IPS-NIHi11 (cell line): ENCODE data around the gene COL7A1.

Experiments used
- DNase-seq: peaks from one replicate; pipeline ENCODE4 v3.0.0; 2012; ENCODE audit warnings: mixed read lengths, low spot score

COL7A1 gene

GRCh38 chr3:48595075-48595525 lies at the start of gene COL7A1:
TSS of gene COL7A1 (minus strand) at chr3:48595329. CDS start at chr3:48595159, 170 bp downstream.
- peak; percentile 83 for DNase-seq

GRCh38 chr3:48642605-48643004 lies 47.5 kb upstream of the COL7A1 start:
- DNase-seq, result no peak

GRCh38 chr3:48641396-48641795 lies 46.3 kb upstream of the COL7A1 start:
- DNase-seq, result no peak

GRCh38 chr3:48639944-48640606 lies 44.9 kb upstream of the COL7A1 start:
- DNase-seq, result no peak

GRCh38 chr3:48637305-48637704 lies 42.2 kb upstream of the COL7A1 start:
- DNase-seq, result no peak

- no peak for DNase-seq
Measured at GRCh38 chr3:48636149-48636655, 41.1 kb upstream of the COL7A1 start.

- DNase-seq, result peak; percentile 100
Measured at GRCh38 chr3:48635222-48636021, 40.3 kb upstream of the COL7A1 start, which contains the start of gene SLC26A6. TSS of gene SLC26A6 (minus strand) at chr3:48635461. CDS start at chr3:48635393, 68 bp downstream.

- DNase-seq, result peak; percentile 87
Measured at GRCh38 chr3:48634661-48635221, 39.6 kb upstream of the COL7A1 start.

- DNase-seq, result no peak
Measured at GRCh38 chr3:48633743-48634142, 38.6 kb upstream of the COL7A1 start.

- DNase-seq, result no peak
Measured at GRCh38 chr3:48633256-48633655, 38.1 kb upstream of the COL7A1 start.

GRCh38 chr3:48631516-48632448 lies 36.7 kb upstream of the COL7A1 start:
- DNase-seq, result no peak

- DNase-seq, result no peak
Measured at GRCh38 chr3:48630833-48631232, 35.7 kb upstream of the COL7A1 start.

- no peak for DNase-seq
Measured at GRCh38 chr3:48630407-48630806, 35.3 kb upstream of the COL7A1 start.

- no peak for DNase-seq
Measured at GRCh38 chr3:48629894-48630293, 34.8 kb upstream of the COL7A1 start.

- DNase-seq, result no peak
Measured at GRCh38 chr3:48628277-48629017, 33.3 kb upstream of the COL7A1 start.

- DNase-seq, result no peak
Measured at GRCh38 chr3:48625600-48625999, 30.5 kb upstream of the COL7A1 start.

- DNase-seq, result no peak
Measured at GRCh38 chr3:48624767-48625166, 29.6 kb upstream of the COL7A1 start.

- DNase-seq, result no peak
Measured at GRCh38 chr3:48623851-48624547, 28.9 kb upstream of the COL7A1 start.

GRCh38 chr3:48621461-48621869 lies 26.3 kb upstream of the COL7A1 start, which contains the start of gene TMEM89:
TSS of gene TMEM89 (minus strand) at chr3:48621769. CDS start at chr3:48621756, 13 bp downstream.
- no peak for DNase-seq
